MV-4-11 (cell line): ENCODE data around the gene MCU.
"Not testable (repeated sequence)": the region's sequence is repeated elsewhere in the genome, so short reads cannot be mapped to it uniquely, and the experiment has no call there.

Source experiments
- DNase-seq: peaks from one replicate; lab custom pipeline; 2025; lab: John Stamatoyannopoulos, UW

Gene MCU

GRCh38 chr10:72686430-72686829, 5.5 kb upstream of the MCU start:
- DNase-seq: not testable (repeated sequence)

GRCh38 chr10:72687035-72687434, 4.9 kb upstream of the MCU start:
- DNase-seq: no peak

GRCh38 chr10:72688208-72688651, 3.7 kb upstream of the MCU start:
- DNase-seq: no peak

GRCh38 chr10:72689660-72690059, 2.3 kb upstream of the MCU start:
- DNase-seq: no peak

GRCh38 chr10:72690071-72690755, 1.7 kb upstream of the MCU start:
- DNase-seq: peak; percentile 5

- DNase-seq: no peak
These were observed 477 bp upstream of the MCU start for GRCh38 chr10:72691470-72691862.

GRCh38 chr10:72692744-72692993, 726 bp downstream of the MCU start:
- peak; percentile 33 for DNase-seq

- DNase-seq: no peak
These were observed 1.2 kb downstream of the MCU start for GRCh38 chr10:72692994-72693781.

- DNase-seq: peak; percentile 86
These were observed 2.8 kb downstream of the MCU start for GRCh38 chr10:72694476-72695369.

- DNase-seq: no peak
These were observed 3.6 kb downstream of the MCU start for GRCh38 chr10:72695496-72695895.

GRCh38 chr10:72697716-72698115, 5.8 kb downstream of the MCU start:
- DNase-seq: peak; percentile 78

GRCh38 chr10:72702465-72702864, 10.5 kb downstream of the MCU start:
- not testable (repeated sequence) for DNase-seq

- DNase-seq: peak; percentile 5
These were observed 11.1 kb downstream of the MCU start for GRCh38 chr10:72702868-72703581.

GRCh38 chr10:72704117-72704516, 12.2 kb downstream of the MCU start:
- DNase-seq: no peak

- DNase-seq: no peak
These were observed 17.1 kb downstream of the MCU start for GRCh38 chr10:72709041-72709440.

GRCh38 chr10:72712136-72712535, 20.2 kb downstream of the MCU start:
- DNase-seq: no peak

- no peak for DNase-seq
These were observed 28.1 kb downstream of the MCU start for GRCh38 chr10:72719941-72720592.

- no peak for DNase-seq
These were observed 29.1 kb downstream of the MCU start for GRCh38 chr10:72720814-72721660.

GRCh38 chr10:72727130-72727529, 35.2 kb downstream of the MCU start:
- DNase-seq: no peak

- DNase-seq: no peak
These were observed 36.5 kb downstream of the MCU start for GRCh38 chr10:72728462-72728861.

GRCh38 chr10:72729528-72729927, 37.6 kb downstream of the MCU start:
- DNase-seq: no peak
